Upper lobe of left lung (tissue), 6 donors: ENCODE results near the gene ISOC2. TPM values are rescaled to one million over a fixed set of nuclear protein-coding genes. Genes with fewer than 3 reads are reported as not detected.
"Not testable (repeated sequence)": the region's sequence is repeated elsewhere in the genome, so short reads cannot be mapped to it uniquely, and the experiment has no call there.

Experiments used
- ATAC-seq, 2 donors: fragments of 200-7000 bp; cut with Tn5 transposase; one replicate each; pipeline ENCODE4 v1.9.1; 2022; ENCODE audit warnings: mild to moderate bottlenecking in 2 of 2, moderate library complexity in 2 of 2; ENCODE audit not compliant: low FRiP score in 2 of 2
- DNase-seq, 2 donors: peaks; one replicate each; pipeline ENCODE4 v3.0.0-alpha.2; 2019 to 2020
- H3K27ac ChIP-seq, 4 donors: fragments of 200-600 bp; sonication (generic); one replicate each; pipeline ENCODE4 v1.5.1; 2016 to 2019
- H3K27me3 ChIP-seq, 4 donors: fragments of 200-600 bp; sonication (generic); one replicate each; pipeline ENCODE4 v1.5.1; 2017 to 2019
- H3K36me3 ChIP-seq, 4 donors: fragments of 200-600 bp; sonication (generic); one replicate each; pipeline ENCODE4 v1.5.1; 2016 to 2019
- H3K4me1 ChIP-seq, 4 donors: fragments of 200-600 bp; sonication (generic); one replicate each; pipeline ENCODE4 v1.5.1; 2018 to 2019
- H3K4me3 ChIP-seq, 4 donors: fragments of 200-600 bp; sonication (generic); one replicate each; pipeline ENCODE4 v1.5.1; 2017 to 2019; ENCODE audit warnings: mild to moderate bottlenecking in 2 of 4, moderate library complexity in 1 of 4
- H3K9me3 ChIP-seq, 4 donors: fragments of 200-600 bp; sonication (generic); one replicate each; pipeline ENCODE4 v1.5.1; 2018 to 2019
- CTCF ChIP-seq, 6 experiments: fragments of 450-650 bp in 4 of 6; fragments of 200-600 bp in 2 of 6; sonication (generic) in 2 of 6; IDR thresholded peaks; one replicate each; pipeline ENCODE4 v1.5.1; 2016 to 2019; ENCODE audit warnings: antibody characterized with exemption in 6 of 6
- EP300 ChIP-seq, 4 donors: sonication (generic); formaldehyde crosslinking; IDR thresholded peaks; one replicate each; pipeline ENCODE4 v1.5.1; 2017; ENCODE audit warnings: antibody characterized with exemption in 4 of 4, control low read depth in 2 of 4
- POLR2A ChIP-seq, 4 donors: fragments of 450-650 bp; IDR thresholded peaks; one replicate each; pipeline ENCODE4 v1.5.1; 2016 to 2017; ENCODE audit warnings: antibody characterized with exemption in 4 of 4, mild to moderate bottlenecking in 2 of 4
- POLR2AphosphoS5 ChIP-seq, 2 donors: sonication (generic); formaldehyde crosslinking; IDR thresholded peaks; one replicate each; pipeline ENCODE4 v1.5.1; 2017; ENCODE audit warnings: antibody characterized with exemption in 2 of 2
- WGBS, 2 donors: methylation state at CpG; one replicate each; pipeline ENCODE4 v1.1.5; 2017 to 2018; 5-methylcytosine and 5-hydroxymethylcytosine counted together
- total RNA-seq, 6 donors: library from RNA; depleted of rRNA in 4 of 6; stranded (reverse); fragments of >200 nt in 4 of 6; gene quantifications; one replicate each; pipeline versions ENCODE4 v1.1.0 to v1.2.1, GENCODE V29; 2016 to 2021
- donor health status: DM: no; HTN: no; CAD: no; lungs with moderate emphysema.
- donor health status: DM: no; HTN: yes; CAD: no; lungs with severe emphysema.

The ISOC2 gene
- total RNA-seq, 6 donors from 2014 or later: 4.2 to 44.8 (median 36.7) TPM

GRCh38 chr19:55408533-55408872, 52.9 kb downstream of the ISOC2 start:
- ATAC-seq: no peak
- Histone ChIP-seq H3K9me3 (no peaks in the 10 kb centered on the region), H3K36me3 (peaks cover 0 to 21% (median 9%) of the 10 kb centered on the region in 4 donors), H3K27ac (peak overlapping the region; percentile 97 to 100 (median 98)), H3K4me1 (peaks cover 18 to 26% (median 19%) of the 10 kb centered on the region in 4 donors), H3K4me3 (peak overlapping the region; percentile 57 to 92 (median 86)), H3K27me3 (no peaks in the 10 kb centered on the region)
- no peak for DNase-seq
- TF ChIP-seq EP300 (IDR thresholded peaks at IDR 0.05): no peak
- WGBS, 2 donors: 73 to 74% methylated on average over 9 of the region's 9 CpGs

GRCh38 chr19:55407800-55408532, 53.5 kb downstream of the ISOC2 start:
- 1 to 2% methylated on average over 30 to 44 of the region's 72 CpGs for WGBS, 2 donors
- H3K9me3 ChIP-seq: no peaks in the 10 kb centered on the region

DNA sequence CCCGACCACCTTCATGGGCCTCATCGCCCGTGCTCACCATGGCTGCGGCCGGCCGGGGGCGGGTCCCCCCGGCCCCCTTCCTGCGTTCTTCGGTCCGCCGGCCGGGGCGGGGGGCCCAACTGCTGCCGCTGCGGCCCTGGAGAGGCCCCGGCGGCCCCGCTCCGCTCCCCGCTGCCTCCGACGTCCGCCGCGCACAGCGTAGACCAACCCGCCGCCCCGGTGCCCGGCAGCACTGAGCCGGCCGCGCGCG, 54.0 kb downstream of the ISOC2 start, which contains the start of gene UBE2S:
Gene UBE2S, minus strand, starts transcription at position 239 of the 250 bp plus-strand sequence. Its CDS starts 199 bp downstream, at position 40.
- H3K4me3 ChIP-seq: peak within 1 kb of the TSS; percentile 81 to 94 (median 92)
- not testable (repeated sequence) for H3K9me3 ChIP-seq, H3K27me3 ChIP-seq, DNase-seq, ATAC-seq
- 2 to 5% methylated on average over 4 to 13 of the region's 36 CpGs for whole genome bisulfite sequencing, 2 donors
- peaks cover 18 to 26% (median 19%) of the 10 kb centered on the region in 4 donors for H3K4me1 ChIP-seq
- peak within 1 kb of the TSS; percentile 97 to 100 (median 98) for H3K27ac ChIP-seq
- peaks cover 0 to 32% (median 19%) of the 10 kb centered on the region in 4 donors for H3K36me3 ChIP-seq
- TF ChIP-seq POLR2A (IDR thresholded peaks at IDR 0.05) (peak in 3 of 4 donors; percentile 98 to 99 (median 98)), CTCF (IDR thresholded peaks at IDR 0.05) (peak in 2 of 6 experiments; percentile 21 to 31), EP300 (IDR thresholded peaks at IDR 0.05) (peak in 1 of 4 donors; percentile 65), POLR2AphosphoS5 (IDR thresholded peaks at IDR 0.05) (peak; percentile 96 to 100)

More at GRCh38 chr19:55407800-55408532, 53.5 kb downstream of the ISOC2 start:
- ATAC-seq: peak; percentile 97 to 98
- H3K27me3 ChIP-seq: no peaks in the 10 kb centered on the region
- peaks cover 18 to 26% (median 19%) of the 10 kb centered on the region in 4 donors for H3K4me1 ChIP-seq
- peak; percentile 98 to 99 for DNase-seq
- H3K36me3 ChIP-seq: peaks cover 0 to 27% (median 15%) of the 10 kb centered on the region in 4 donors
- TF ChIP-seq POLR2A (IDR thresholded peaks at IDR 0.05): peak in 1 of 4 donors; percentile 30
- no peak for TF ChIP-seq EP300 (IDR thresholded peaks at IDR 0.05)
- peak in 1 of 6 experiments; percentile 2 for TF ChIP-seq CTCF (IDR thresholded peaks at IDR 0.05)
- peak; percentile 7 to 40 for TF ChIP-seq POLR2AphosphoS5 (IDR thresholded peaks at IDR 0.05)
- peak overlapping the region; percentile 81 to 94 (median 92) for H3K4me3 ChIP-seq
- H3K27ac ChIP-seq: peak overlapping the region; percentile 97 to 100 (median 98)

DNA sequence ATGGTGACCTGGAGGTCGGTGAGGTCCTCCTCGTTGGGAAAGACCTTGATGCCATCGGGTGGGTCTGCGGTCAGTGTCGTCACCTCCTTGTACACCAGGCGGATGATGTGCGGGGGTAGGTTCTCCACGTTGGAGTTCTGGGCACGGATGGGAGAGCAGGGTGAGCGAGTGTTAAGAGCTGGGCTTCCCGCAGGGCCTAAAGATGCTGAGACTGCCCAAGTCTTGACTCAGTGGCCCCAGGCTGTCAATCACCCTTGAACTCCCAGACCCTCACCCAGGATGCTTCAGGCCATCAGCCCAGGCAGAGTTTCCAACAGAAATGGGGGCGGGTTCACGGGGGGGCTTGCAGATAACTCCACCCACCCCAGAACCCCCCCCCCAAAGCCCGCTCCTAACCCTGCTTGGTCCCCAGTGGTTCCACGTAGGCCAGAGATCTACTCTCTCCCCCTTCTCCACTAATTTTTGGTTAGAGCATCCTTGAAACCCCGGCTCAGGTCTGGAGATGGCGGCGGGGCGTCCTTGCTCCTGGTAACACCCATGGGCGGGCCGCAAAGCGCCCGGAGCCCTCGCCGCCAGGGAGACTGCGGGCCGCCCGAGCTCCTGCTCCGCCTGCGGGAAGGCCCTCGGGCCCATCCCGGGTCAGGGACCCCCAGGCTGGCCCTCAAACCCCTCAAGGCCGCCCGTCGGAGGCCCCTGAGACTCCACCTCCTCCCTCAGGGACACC, 54.5 kb downstream of the ISOC2 start:
- Histone ChIP-seq H3K4me1 (peaks cover 18 to 26% (median 19%) of the 10 kb centered on the region in 4 donors), H3K9me3 (no peaks in the 10 kb centered on the region), H3K27me3 (no peaks in the 10 kb centered on the region), H3K27ac (peak overlapping the region; percentile 97 to 100 (median 98)), H3K4me3 (peak overlapping the region; percentile 81 to 94 (median 92)), H3K36me3 (peaks cover 0 to 35% (median 24%) of the 10 kb centered on the region in 4 donors)
- TF ChIP-seq POLR2AphosphoS5 (IDR thresholded peaks at IDR 0.05) (no peak), EP300 (IDR thresholded peaks at IDR 0.05) (no peak), POLR2A (IDR thresholded peaks at IDR 0.05) (no peak), CTCF (IDR thresholded peaks at IDR 0.05) (no peak)
- ATAC-seq (peak in 1 of 2 donors; percentile 32), DNase-seq (peak in 1 of 2 donors; percentile 39)
- 22 to 39% methylated on average over 3 to 16 of the region's 35 CpGs for WGBS, 2 donors
